K562 (cell line): ENCODE measurements around the gene VPS13D. TPM values are rescaled to one million over a fixed set of nuclear protein-coding genes. Genes with fewer than 3 reads are reported as not detected.
A peak's percentile ranks its signal among the peaks of the same experiment; 100 is the strongest.

Experiments used
- ARID2 ChIP-seq: fragments of 450-650 bp; IDR thresholded peaks from 2 replicates; pipeline ENCODE4 v1.6.1; 2017; ENCODE audit warnings: antibody characterized with exemption, mild to moderate bottlenecking
- BACH1 ChIP-seq: fragments of 200-800 bp; sonication (Bioruptor generic); IDR thresholded peaks from 2 replicates; pipeline ENCODE4 v1.6.1; 2016; ENCODE audit warnings: missing genetic modification characterization, missing compliant biosample characterization
- BRD4 ChIP-seq: fragments of 200-600 bp; sonication (generic); IDR thresholded peaks from 2 replicates; pipeline ENCODE4 v1.6.1; 2017; ENCODE audit warnings: inconsistent platforms
- CTBP1 ChIP-seq: fragments of 450-650 bp; IDR thresholded peaks from 2 replicates; pipeline ENCODE4 v1.6.1; 2016; ENCODE audit warnings: borderline replicate concordance
- DNMT1 ChIP-seq: fragments of 450-650 bp; IDR thresholded peaks from 2 replicates; pipeline ENCODE4 v1.6.1; 2016; ENCODE audit warnings: antibody characterized with exemption, mild to moderate bottlenecking
- ELF2 ChIP-seq: fragments of 250-450 bp; sonication (Bioruptor Pico); IDR thresholded peaks from 2 replicates; pipeline ENCODE4 v1.5.0; 2021; ENCODE audit warnings: mild to moderate bottlenecking
- JUNB ChIP-seq: fragments of 450-650 bp; formaldehyde crosslinking; conservative IDR thresholded peaks from 2 replicates; pipeline ENCODE4 v1.4.0; 2020; ENCODE audit warnings: mild to moderate bottlenecking
- KAT7 ChIP-seq: sonication (generic); formaldehyde crosslinking; IDR thresholded peaks from 2 replicates; pipeline ENCODE4 v1.8.0; 2022; ENCODE audit warnings: missing genetic modification reagents, mild to moderate bottlenecking, borderline replicate concordance
- NR2C2 ChIP-seq, 2 experiments: fragments of 200-800 bp in 1 of 2; sonication (Bioruptor generic) in 1 of 2; sonication (generic) in 1 of 2; formaldehyde crosslinking in 1 of 2; IDR thresholded peaks; 2 replicates each; pipeline versions ENCODE4 v1.6.1 to v1.8.0; 2016 to 2022; ENCODE audit warnings: mild to moderate bottlenecking in 1 of 2, missing compliant biosample characterization in 1 of 2, missing genetic modification characterization in 1 of 2, missing genetic modification reagents in 1 of 2
- PHF8 ChIP-seq: fragments of 200-600 bp; sonication (generic); IDR thresholded peaks from 2 replicates; pipeline ENCODE4 v1.6.1; 2012; ENCODE audit warnings: mixed run types, mild to moderate bottlenecking, inconsistent platforms, low read length, moderate library complexity, borderline replicate concordance
- POLR3A ChIP-seq: IDR thresholded peaks from 2 replicates; pipeline ENCODE4 v1.6.1; 2011; ENCODE audit warnings: borderline replicate concordance, mild to moderate bottlenecking, moderate library complexity; ENCODE audit not compliant: insufficient read length, insufficient read depth; ENCODE audit errors: extremely low read depth
- RBBP5 ChIP-seq: fragments of 200-600 bp; sonication (generic); IDR thresholded peaks from 2 replicates; pipeline ENCODE4 v1.6.1; 2012; ENCODE audit warnings: borderline replicate concordance, mild to moderate bottlenecking, low read length, control low read depth, inconsistent platforms; ENCODE audit not compliant: insufficient read depth, poor library complexity, severe bottlenecking
- ZSCAN29 ChIP-seq: fragments of 450-650 bp; IDR thresholded peaks from 2 replicates; pipeline ENCODE4 v1.6.1; 2017
- polyA plus RNA-seq, 8 experiments: library from polyadenylated mRNA; depleted of rRNA in 4 of 8; stranded (reverse) in 5 of 8; unstranded in 3 of 8; fragments of >200 nt; fragmentation: Nextera tagmentation in 2 of 8; fragmentation: Illumina TruSeq in 1 of 8; extraction: Ambion mirVana in 2 of 8; extraction: Trizol in 1 of 8; gene quantifications; 2 replicates each; pipeline versions ENCODE4 v1.2.1 to v1.2.3, GENCODE V29; 2011 to 2014; ENCODE audit warnings: inconsistent platforms in 1 of 8, missing spikeins in 1 of 8
- total RNA-seq, 7 experiments: library from RNA; depleted of rRNA in 6 of 7; stranded (reverse); fragments of >200 nt in 6 of 7; fragmentation: Illumina TruSeq in 2 of 7; extraction: Trizol in 2 of 7; gene quantifications; 2 replicates each; pipeline versions ENCODE4 v1.2.1 to v1.2.3, GENCODE V29; 2011 to 2021; ENCODE audit warnings: low replicate concordance in 1 of 7
- TF ChIP-seq, protein P1 (sequence below): sonication (generic); formaldehyde crosslinking; IDR thresholded peaks from 2 replicates; pipeline ENCODE4 v1.8.0; 2022; ENCODE audit warnings: mild to moderate bottlenecking, missing genetic modification reagents
- TF ChIP-seq, protein P2 (sequence below), 3 experiments: IDR thresholded peaks in 2 of 3; conservative IDR thresholded peaks in 1 of 3; 2 replicates each; pipeline ENCODE4 v1.5.1; 2011 to 2012; ENCODE audit warnings: low read length in 3 of 3, mild to moderate bottlenecking in 3 of 3, control low read depth in 2 of 3, improper control_type of control experiment in 1 of 3, inconsistent platforms in 1 of 3, low read depth in 1 of 3, mixed read lengths in 1 of 3, moderate library complexity in 1 of 3; ENCODE audit not compliant: insufficient read depth in 2 of 3
- TF ChIP-seq, protein P3 (sequence below), 3 experiments: fragments of 200-800 bp in 1 of 3; sonication (Bioruptor generic) in 1 of 3; sonication (generic) in 1 of 3; formaldehyde crosslinking in 1 of 3; IDR thresholded peaks; 2 replicates each; pipeline versions ENCODE4 v1.6.1 to v1.8.0; 2016 to 2022; ENCODE audit warnings: mild to moderate bottlenecking in 2 of 3, missing compliant biosample characterization in 2 of 3, missing genetic modification characterization in 2 of 3, missing genetic modification reagents in 1 of 3

VPS13D gene
- total and polyA plus RNA-seq, 9 of the 15 experiments (the other 6 are each of a cell fraction or from before 2014, with no cell fraction given) = 6.1 to 51.5 (median 38.5) TPM

DNA sequence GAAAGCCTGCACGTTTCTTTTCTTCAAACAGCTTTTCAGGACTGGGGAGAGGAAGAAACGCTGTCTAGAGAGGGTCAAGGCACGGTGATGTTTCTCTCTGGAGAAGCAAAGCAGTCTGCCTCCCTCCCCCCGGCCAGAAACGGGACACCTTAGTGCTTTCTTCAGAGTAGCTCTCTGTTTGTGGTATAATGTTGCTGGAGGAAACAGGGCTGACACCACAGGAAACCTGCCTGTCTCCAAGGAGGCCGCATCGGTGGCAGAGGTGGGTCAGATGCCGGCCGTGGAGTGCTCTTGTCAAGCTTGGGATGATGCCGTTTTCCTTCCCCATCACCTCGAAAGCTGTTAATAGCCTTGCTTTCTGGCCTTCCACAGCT lies 248.8 kb downstream of the VPS13D start (continued):
- TF ChIP-seq KAT7 (CRISPR knock-in tag) (peak; percentile 62; the same call in 1 of the 2 replicates), ELF2 (CRISPR knock-in tag) (0 out of 2 replicates have a peak, but pooled peaks have one; percentile 37), BRD4 (peak; percentile 22; the same call in 1 of the 2 replicates), ARID2 (0 out of 2 replicates have a peak, but pooled peaks have one; percentile 3), BACH1 (tag) (no peak), RBBP5 (peak; percentile 0), JUNB (CRISPR knock-in tag) (no peak), DNMT1 (0 out of 2 replicates have a peak, but pooled peaks have one; percentile 30), CTBP1 (no peak), POLR3A (no peak), PHF8 (peak; percentile 9; the same call in 1 of the 2 replicates), NR2C2 (CRISPR knock-in tag; IDR thresholded peaks at IDR 0.05) (0 out of 2 replicates have a peak, but pooled peaks have one; percentile 64), NR2C2 (tag; IDR thresholded peaks at IDR 0.05) (no peak; the same call in 1 of the 2 replicates), ZSCAN29 (0 out of 2 replicates have a peak, but pooled peaks have one; percentile 20)
- TF ChIP-seq, protein P1, sequence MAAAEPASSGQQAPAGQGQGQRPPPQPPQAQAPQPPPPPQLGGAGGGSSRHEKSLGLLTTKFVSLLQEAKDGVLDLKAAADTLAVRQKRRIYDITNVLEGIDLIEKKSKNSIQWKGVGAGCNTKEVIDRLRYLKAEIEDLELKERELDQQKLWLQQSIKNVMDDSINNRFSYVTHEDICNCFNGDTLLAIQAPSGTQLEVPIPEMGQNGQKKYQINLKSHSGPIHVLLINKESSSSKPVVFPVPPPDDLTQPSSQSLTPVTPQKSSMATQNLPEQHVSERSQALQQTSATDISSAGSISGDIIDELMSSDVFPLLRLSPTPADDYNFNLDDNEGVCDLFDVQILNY (CRISPR knock-in tag) = no peak
- TF ChIP-seq, protein P2, sequence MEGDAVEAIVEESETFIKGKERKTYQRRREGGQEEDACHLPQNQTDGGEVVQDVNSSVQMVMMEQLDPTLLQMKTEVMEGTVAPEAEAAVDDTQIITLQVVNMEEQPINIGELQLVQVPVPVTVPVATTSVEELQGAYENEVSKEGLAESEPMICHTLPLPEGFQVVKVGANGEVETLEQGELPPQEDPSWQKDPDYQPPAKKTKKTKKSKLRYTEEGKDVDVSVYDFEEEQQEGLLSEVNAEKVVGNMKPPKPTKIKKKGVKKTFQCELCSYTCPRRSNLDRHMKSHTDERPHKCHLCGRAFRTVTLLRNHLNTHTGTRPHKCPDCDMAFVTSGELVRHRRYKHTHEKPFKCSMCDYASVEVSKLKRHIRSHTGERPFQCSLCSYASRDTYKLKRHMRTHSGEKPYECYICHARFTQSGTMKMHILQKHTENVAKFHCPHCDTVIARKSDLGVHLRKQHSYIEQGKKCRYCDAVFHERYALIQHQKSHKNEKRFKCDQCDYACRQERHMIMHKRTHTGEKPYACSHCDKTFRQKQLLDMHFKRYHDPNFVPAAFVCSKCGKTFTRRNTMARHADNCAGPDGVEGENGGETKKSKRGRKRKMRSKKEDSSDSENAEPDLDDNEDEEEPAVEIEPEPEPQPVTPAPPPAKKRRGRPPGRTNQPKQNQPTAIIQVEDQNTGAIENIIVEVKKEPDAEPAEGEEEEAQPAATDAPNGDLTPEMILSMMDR (IDR thresholded peaks at IDR 0.05 in 2 of 3, conservative IDR thresholded peaks at IDR 0.05 in 1 of 3; ENCODE audit: insufficient read depth in 2 of 3, low read depth in 1 of 3, low read length in 3 of 3) = 0 out of 6 replicates have a peak, but pooled peaks of 1 of the 3 experiments have one; percentile 1
- TF ChIP-seq, protein P3, sequence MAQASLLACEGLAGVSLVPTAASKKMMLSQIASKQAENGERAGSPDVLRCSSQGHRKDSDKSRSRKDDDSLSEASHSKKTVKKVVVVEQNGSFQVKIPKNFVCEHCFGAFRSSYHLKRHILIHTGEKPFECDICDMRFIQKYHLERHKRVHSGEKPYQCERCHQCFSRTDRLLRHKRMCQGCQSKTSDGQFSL (CRISPR knock-in tag; IDR thresholded peaks at IDR 0.05) = no peak
- TF ChIP-seq, protein P3 (tag; IDR thresholded peaks at IDR 0.05) = 0 out of 4 replicates have a peak, but pooled peaks of 1 of the 2 experiments have one; percentile 61
- TF ChIP-seq, all 486 proteins: peak for 16
